22Rv1 (cell line): ENCODE data around the gene LRPAP1.
"Not testable (repeated sequence)": the region's sequence is repeated elsewhere in the genome, so short reads cannot be mapped to it uniquely, and the experiment has no call there.

Experiments used
- ZFX ChIP-seq: fragments of 450-650 bp; IDR thresholded peaks from 2 replicates; pipeline ENCODE4 v1.6.1; 2017; ENCODE audit warnings: antibody characterized with exemption, borderline replicate concordance
- TF ChIP-seq, protein P1 (sequence below): fragments of 450-650 bp; IDR thresholded peaks from 2 replicates; pipeline ENCODE4 v1.5.1; 2017; ENCODE audit warnings: mild to moderate bottlenecking

DNA sequence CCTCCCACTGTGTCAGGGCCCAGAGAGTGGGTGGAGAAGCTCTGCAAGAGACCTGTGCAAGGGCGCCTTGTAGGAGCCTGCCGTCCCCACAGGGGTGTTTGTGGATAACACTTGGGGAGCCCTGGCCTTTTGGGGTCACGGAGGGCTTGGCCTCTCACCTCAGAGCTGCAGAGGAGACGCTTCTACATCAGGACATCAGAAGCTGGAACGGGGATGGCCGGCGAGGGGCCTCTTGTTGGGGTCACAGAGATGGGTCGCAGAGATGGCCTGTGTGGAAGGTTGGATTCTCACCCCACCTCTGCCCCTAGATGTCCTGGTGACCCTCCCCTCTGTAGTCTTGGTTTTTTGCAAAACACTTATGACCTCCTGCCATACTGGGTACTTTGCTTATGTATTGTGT is 13.1 kb upstream of the LRPAP1 start:
- TF ChIP-seq, protein P1, sequence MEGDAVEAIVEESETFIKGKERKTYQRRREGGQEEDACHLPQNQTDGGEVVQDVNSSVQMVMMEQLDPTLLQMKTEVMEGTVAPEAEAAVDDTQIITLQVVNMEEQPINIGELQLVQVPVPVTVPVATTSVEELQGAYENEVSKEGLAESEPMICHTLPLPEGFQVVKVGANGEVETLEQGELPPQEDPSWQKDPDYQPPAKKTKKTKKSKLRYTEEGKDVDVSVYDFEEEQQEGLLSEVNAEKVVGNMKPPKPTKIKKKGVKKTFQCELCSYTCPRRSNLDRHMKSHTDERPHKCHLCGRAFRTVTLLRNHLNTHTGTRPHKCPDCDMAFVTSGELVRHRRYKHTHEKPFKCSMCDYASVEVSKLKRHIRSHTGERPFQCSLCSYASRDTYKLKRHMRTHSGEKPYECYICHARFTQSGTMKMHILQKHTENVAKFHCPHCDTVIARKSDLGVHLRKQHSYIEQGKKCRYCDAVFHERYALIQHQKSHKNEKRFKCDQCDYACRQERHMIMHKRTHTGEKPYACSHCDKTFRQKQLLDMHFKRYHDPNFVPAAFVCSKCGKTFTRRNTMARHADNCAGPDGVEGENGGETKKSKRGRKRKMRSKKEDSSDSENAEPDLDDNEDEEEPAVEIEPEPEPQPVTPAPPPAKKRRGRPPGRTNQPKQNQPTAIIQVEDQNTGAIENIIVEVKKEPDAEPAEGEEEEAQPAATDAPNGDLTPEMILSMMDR, result not testable (repeated sequence)
- TF ChIP-seq ZFX, result not testable (repeated sequence)
